SKM-1 (cell line): ENCODE results near the gene CARS1.

Experiments
- DNase-seq: peaks from one replicate; lab custom pipeline; 2025; ENCODE audit not compliant: unreplicated experiment; lab: John Stamatoyannopoulos, UW

The CARS1 gene

DNA sequence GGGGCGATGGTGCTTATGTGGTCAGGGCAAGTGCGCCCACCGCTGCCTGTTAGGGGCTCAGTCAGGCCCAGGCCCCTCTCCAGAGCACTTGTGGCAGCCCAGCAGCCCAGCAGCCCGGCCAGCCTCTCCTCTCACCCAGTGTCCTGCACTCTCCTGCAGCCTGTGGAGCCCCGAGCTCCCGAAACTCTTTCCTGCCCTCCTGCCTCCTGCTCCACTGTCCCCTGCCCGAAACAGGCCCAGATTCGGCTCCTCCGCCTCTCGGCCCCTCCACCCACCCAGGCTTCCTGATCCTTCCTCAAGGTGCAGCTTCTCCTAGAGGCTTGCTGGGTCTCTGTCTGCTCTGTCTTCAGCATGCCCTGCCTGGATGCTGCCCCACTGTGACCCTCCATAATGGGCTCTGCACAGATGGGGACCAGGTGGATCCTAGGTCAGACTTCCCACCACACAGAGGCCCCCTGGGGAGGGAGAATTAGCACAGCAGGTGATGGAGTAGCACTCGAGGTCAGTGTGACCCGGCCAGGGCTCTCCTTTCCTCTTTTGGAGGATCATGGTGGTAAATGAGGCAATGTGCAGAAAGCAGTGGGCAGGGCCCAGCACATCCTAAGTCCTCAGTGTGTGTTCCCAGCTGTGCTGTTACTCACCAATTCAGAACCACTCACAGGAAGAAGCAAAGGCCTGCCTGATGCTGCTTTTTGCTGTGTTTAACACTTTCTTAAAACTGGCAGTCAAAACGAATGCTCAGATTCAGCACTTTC, 46.5 kb downstream of the CARS1 start:
- no peak for DNase-seq

DNA sequence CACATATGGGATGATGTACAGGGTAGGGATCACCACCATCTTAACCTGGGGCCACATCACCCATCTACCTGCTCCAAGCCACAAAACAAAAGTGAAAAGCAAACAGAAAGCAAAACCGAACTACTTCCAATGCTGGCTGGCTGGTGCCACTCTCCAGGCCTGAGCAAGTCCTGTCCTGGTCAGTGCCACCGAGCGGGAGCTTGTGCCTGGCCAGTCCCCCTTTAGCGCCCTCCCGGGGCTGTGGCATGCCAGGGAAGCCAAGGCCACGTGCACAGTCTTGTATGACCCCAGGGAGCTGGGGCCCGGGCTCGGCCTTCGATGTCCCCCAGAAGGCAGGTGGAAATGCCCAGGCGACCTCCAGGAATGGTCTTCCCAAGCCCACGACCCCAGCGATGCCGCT, 47.2 kb downstream of the CARS1 start:
- DNase-seq = no peak

DNA sequence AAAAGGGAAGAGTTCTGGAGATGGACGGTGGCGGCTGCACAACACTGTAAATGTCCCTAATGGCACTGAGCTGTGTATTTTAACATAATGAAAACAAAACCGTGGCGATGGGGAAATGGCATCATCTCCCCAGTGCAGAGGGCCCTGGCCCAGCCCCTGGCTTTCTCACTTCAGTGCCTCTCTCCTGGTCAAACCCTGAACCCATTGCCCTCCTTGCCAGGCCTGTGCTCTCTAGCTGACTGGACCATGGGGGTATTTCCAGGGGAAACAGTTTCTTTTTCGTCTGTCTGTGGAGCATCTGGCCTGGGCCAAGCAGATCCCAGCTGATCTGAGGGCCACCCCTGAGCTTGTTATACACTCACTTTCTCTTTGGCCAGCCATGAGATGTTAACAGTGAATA, 47.7 kb downstream of the CARS1 start:
- DNase-seq = no peak

DNA sequence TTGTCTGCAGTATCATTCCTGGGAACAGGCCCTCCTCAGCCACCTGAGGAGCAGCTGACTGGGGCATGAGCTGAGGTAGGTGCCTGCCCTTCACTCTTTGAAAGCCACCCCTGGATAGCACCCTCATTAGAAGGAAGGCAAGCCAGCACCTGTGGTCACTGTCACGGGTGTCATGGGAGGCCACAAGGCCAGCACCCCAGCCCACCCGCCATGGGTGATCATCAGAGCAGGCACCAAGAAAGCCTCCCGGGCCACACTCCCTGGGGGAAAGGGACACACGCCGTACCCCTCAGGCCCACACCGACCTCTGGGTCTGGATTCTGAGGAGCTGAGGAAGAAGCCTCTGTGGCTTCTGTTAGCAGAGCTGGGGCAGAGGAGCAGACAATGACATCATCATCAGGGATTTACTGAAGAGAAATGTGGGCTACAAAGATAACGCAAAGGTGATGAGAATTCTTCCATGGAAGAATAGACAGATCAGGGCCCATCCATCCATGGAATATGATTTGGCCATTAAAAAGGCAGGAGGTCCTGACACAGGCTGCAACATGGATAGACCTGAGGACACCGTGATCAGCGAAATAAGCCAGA, 48.4 kb downstream of the CARS1 start:
- DNase-seq = no peak

DNA sequence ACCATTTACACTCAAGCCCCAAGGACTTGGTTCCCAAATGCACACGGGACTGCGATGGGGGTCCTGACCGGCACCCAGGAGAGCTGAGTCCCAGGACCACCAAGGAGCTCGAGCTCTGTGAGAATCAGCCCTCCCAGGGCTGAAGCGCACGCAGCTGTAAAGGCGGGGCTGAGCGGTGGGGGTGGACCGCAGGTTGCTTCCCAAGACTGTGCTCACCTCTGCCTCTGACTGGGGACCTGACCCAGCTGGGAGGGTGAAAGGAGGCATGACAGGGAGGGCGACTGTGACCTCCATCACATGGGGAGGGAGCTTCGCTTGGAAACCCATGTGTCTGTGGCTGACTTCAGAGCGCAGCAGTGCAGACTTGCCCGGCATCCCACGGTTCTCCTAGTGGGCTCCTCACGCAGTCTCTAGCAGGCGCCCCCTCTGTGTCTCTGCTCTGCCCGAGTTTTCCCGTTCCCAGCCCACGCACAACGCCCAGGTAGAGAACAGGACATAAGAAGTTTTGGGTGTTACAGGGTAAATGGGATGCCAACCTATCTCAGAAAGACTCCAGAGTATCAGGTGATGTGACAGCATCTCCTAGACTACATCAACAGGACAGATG, 49.7 kb downstream of the CARS1 start:
- DNase-seq = no peak

DNA sequence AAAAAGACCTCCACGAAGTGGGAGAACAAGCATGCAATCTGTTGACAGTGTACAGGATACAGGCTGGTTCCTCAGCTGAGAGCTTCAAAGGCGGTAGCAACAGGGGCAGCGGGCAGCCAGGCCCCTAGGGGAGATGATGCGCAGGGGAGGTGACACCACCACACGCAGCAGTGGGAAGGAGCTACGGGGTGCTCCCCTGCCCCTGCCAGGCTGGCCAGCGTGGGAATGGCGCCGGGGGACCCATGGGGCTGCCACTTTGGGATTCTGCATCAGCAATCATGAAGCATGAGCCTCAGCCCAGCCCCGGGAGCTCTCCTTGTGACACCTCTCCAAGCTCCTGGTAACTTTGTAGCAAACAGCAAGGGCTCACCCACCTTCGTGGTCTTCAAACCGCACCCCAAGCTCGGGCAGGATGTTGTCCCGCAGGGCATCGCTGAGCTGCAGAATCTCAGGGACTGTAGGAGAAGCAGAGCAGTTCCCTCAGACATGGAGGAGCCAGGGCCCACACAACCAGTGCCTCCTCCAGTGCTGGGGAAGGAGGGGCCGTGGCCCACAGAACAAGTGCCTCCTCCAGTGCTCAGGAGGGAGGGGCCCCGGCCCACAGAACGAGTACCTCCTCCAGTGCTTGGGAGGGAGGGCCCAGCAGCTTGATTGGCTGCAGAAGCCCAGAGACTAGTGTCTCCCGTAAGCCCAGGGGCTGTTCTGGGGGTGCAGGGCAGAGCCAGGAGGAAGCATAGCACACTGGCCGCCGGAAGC, 50.5 kb downstream of the CARS1 start:
- no peak for DNase-seq

DNA sequence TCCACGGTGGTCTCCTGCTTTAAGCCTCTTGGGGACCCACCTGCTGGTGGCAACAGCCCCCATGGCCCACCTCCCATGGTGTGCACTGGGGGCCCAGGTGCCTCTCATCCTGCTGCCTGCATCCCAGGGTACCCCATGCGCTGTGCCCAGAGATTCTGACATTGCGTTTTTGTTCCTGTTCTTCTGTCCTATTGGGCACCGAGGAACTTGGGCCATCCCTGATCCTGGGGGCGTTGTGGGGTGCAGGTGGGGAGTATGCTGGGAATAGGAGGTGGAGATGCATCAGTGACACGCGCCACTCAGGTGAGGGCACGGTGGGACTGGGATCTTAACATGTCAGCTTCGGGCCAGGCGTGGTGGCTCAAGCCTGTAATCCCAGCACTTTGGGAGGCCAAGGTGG, 52.7 kb downstream of the CARS1 start:
- DNase-seq = no peak

DNA sequence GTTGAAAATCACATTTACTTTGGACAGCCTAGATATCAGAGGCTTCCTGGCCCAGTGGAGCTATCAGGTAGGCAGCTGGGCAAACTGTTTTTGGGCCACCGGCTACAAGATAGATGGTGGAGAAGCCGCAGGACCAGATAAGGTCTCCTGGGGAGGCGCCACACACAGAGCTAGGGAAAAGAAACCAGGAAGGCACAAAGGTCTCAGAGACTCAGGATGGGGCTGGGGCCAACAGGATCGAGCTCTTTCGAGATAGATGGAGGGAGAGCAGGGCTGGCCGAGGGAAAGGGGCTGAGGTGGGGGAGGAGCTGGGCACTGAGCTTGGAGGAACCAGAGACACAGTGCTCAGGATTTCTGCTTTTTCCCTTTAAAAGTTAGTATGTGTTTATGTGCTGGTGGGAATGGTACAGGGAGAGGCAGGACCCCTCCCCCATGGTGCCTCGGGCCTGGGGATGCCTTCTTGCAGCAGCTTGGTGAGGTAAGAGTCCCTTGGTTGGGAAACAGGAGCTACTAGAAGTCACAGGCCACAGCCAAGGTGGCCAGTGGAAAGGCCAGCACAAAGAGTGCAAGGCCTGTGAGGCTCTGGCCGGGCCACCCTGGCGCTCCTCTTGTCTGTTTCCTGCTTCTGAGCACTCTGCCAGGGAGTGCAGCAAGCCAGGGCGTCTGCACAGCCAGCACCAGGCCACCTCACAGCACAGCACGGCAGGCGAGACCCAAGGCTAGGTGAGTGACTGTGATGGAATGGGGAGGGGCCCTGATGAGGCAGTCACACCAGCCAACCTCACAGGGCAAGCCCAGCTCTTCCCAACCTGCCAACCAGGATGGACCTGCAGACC, 53.6 kb downstream of the CARS1 start:
- DNase-seq = no peak

DNA sequence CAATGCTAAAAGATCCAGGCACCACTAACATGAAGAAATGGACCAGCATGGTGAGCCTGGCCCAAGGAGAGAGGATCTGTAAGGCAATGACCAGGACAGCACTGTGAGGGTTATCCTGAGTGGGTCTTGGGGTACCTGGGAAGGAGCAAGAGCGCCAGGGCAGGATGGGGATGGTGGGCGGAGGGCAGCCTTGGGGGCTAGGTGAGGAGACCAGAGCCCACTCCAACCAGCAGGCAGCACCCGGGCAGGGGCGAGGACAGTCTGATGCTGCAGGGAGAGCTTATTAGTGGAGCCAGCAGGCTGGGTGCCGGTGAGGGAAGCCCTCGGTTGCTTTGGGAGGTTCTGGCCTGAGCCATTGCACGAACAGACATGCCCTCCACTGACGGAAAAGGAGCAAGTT, 54.4 kb downstream of the CARS1 start:
- no peak for DNase-seq

DNA sequence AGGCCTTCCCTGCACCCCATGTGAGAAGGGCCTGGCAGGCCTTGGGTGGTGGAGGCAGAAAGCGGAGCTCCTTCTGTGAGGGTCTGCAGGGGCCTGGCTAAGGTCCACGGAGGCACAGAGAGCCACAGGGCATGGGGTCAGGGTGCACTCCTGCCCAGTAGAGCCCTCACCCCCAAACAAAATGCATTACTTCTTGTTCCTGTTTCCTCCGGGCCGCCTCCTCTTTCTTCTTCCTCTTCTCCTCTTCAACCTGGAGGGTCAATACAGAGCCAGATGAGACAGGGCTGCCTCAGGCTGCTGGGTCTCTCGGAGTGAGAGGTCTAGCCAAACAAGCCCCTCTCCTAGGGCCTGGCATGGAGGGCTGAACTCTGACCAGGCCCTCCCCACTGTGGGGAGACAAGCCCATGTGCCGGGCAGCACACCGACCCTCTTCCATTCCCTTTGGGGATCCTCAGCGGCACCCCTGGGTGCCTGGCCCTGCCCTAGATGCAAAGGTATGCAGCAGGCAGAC, 54.8 kb downstream of the CARS1 start:
- peak; percentile 60 for DNase-seq

DNA sequence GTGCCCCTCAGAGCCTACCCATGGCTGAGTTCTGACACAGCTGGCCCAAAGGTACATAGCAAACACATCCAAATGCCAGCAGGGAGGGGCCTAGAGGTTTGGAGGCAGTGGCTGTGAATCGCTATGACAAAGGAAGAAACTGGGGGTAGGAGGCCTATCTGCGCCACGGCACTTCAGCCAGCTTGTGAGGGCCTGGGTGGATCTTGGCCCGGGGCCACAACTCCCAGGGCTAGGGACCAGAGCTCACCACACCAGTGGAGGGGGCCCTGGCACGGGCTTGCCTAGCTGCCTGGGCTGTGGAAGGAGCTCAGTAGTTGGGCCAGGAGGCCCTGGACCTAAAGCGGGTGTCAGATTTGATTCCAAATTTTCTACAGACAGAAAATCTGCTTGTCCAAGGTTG, 55.7 kb downstream of the CARS1 start:
- DNase-seq = no peak

DNA sequence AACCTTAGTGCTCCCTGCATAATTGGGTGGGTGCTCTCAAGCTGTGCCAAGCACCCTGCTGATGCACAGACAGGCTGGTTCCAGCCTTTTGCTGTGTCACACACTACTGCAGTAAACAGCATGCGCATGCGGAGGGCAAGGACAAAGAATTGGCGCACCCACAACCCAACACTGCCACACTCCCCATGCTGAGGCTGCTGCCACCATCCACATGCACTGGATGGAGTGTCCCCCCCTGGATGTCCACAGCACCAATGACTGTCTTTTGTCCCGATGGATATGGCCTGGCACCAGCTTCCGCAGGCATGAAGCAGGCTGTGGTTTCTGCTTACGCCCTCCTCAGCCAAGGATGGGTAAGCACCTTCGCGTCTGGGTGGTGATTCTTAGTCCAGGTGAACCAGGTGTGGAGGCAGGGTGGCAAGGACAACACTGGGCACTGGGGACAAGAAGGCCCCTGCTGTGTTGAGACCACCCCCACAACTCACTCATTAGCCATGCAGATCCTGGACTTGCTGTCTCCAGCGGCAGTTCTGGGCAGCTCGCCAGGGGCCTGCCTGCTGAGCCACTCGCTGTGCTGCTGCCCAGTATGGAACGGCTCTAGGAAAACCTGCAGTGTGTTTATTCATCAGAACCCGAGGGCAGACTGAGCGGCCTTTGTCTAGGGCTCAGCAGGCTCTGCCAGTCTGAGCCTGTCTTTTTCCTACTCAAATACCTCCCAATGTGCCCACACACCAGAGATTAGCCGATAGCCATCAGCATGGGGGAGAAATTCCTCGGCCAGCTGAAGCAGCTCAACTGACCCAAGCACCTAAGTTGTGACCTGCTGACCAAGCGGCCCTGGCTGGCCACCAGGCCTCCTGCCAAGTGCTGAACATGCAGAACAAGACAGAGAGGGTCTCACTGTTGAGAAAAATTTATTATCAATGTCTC, 56.9 kb downstream of the CARS1 start:
- no peak for DNase-seq

DNA sequence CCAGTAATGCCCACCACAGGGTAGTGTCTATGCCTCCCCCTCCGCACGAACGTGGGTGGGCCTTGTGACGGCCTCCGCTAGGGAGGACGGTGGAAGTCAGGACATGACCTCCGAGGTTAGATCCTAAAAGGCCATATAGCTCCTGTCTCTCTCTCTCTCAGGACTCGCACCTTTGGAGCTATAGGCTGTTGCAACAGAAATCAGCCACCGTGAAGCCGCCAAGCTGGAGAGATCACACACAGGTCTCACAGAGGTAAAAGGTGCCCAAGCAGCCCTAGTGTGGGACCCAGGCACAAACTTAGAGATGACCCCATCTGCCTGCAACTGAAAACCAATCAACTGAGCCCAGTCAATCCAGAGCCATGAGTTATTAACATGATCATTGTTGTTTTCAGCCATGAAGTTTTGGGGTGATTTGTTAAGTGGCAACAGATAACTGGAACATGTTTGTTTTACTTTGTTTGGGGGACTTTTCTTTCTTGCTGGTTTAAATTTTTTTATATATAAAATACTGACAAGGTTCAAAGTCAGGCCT, 57.7 kb downstream of the CARS1 start:
- DNase-seq = no peak

DNA sequence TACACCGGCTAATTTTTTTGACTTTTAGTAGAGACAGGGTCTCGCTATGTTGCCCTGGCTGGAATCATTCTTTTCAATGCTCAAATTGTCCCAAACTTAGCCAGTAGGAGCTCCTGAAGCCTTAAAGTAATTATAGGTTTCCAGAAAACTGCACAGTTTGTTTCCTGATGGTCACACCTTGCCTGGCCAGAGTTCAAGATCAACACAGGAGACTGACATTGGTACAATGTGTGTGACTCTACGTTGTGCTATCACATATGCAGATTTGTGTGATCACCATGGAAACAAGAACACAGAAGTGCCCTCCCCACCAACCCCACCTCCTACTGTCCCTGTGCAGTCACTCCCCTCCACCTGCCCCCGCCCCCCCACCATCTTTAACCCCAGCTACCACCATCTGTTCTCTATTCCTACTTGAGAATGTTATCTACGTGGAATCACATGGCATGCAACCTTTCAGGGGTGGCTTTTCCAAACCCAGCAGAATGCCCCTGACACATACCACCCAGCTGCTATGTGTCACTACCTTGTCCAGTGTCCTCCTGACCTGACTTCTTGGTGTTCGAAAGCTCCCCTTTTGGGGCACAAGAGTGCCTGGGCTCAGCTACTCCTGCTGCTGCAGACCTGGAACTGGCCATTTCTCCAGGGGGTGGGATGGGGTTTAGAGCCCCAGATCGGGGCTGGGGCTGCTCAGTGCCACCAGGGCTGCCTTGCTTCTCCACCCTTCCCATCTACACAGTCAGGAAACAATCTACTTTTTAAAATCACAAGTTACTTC, 59.0 kb downstream of the CARS1 start:
- no peak for DNase-seq

DNA sequence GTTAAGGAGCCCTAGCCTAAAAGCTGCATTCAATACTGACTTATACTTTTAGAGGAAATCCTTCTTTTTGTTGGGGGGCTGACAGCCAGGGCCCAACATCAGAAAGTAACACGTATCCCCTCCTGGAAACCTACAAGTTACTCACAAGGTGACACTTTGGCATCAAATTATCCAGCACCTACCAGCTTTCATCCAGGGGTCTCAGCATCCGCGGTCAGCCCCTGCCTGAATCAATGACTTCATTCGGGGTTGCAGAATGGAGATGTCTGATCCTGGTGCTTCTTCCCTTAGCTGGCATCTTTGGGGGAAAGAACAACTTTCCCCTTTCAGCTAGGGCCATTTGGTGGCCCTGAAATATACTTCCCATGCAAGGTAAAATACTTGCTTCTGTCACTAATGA, 59.8 kb downstream of the CARS1 start:
- DNase-seq = no peak

DNA sequence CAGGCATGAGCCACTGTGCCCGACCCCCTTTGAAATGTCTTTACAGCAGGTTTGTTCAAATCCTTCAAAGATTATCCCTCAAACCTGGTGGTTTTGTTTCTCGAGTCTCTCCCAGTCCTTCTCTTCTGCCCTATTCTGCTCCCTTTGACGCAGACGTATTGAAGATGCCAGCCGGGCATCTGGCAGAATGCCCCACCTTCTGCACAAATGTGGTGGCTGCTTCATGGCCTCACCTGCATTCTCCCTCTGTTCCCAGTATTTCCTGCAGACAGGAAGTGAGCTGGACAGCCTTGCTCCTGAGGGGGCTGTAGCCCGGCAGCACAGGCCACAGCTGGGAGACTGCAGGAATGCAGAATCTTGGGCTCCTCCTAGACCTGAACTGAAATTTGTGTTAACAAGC, 60.2 kb downstream of the CARS1 start:
- DNase-seq = no peak

DNA sequence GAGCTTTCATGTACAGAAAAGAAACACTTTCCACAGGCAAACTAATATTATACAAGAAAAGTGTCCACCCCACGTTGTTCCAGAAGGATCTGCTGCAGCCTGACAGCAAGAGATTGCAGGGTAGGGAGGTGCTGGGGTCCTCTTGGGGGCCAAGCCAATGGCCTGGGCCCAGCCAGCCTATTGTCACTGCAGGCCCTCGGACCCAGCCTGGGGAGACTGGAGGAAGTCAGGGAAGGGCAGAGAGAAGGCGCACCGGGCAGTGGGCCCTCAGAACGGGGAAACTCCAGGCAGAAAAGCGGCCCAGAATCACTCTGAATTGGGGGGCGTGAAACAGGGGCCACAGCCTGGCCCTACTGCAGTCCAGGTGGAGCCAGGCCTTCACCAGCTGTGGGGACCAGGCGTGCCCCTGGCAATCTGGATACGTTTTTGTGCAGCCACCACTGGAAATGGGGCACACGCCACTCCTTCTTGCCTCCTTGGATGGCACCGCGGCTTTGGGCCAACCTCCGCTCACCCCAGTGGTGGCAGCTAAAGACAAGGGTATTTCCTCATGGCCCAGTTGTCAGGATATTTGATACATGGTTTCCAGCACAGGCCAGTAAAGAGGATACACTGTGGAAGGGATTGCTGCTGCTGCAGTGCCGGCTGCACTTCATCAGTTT, 61.2 kb downstream of the CARS1 start:
- no peak for DNase-seq

DNA sequence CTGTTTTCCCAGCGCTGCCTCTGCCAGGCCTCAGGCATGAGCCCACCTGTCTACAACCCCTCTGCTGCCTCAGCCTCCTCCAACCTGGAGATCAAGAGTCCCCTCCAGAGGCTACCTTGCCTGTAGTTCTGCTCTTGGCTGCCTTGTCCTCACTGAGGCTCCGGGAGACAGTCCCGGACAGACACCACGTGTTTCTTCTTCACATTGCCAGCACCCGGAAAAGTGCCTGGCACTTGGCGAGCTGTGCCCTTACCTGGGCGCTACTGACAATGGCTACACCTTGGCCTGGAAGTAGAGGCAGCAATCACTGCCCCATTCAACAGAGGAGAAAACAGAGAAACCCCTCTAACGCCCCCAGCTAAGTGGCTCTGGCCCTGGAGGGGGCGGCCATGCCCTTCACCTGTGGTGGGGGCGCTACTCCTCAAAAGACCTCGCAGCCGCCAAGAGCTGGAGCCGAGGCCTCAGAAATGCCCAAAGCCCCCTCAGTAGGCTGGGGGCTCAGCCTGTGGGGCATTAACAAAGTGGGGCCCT, 62.1 kb downstream of the CARS1 start:
- DNase-seq = no peak
